ENCODE results near the gene ST14. TPM values are rescaled to one million over a fixed set of nuclear protein-coding genes. Genes with fewer than 3 reads are reported as not detected.

The ST14 gene
- total RNA-seq, 1 experiment from 2014 or later: 298 TPM

- no peaks in the 10 kb centered on the region for H3K4me1 Mint-ChIP-seq (ENCODE audit: low read depth, unreplicated experiment)
- H3K4me3 Mint-ChIP-seq (ENCODE audit: unreplicated experiment): no peak overlapping the region
- H3K27ac Mint-ChIP-seq (ENCODE audit: unreplicated experiment): no peak overlapping the region
- no peaks in the 10 kb centered on the region for H3K27me3 Mint-ChIP-seq (ENCODE audit: insufficient read depth, unreplicated experiment)
- ChIA-PET POLR2A (no interaction called here), CTCF (no interaction called here)
- BruUV-seq (replicated peaks): no TSS peak
- H3K27me3 ChIP-seq (replicated peaks; ENCODE audit: control insufficient read depth, insufficient read depth, low read length): no peaks in the 10 kb centered on the region
- peaks cover 4% of the 10 kb centered on the region; the same call in 1 of the 2 replicates for H3K36me3 ChIP-seq (ENCODE audit: control insufficient read depth, insufficient read depth, low read length)
- 0 out of 2 replicates have a peak, but pooled peaks cover 5% of the 10 kb centered on the region for H3K4me1 ChIP-seq
- no peak for TF ChIP-seq CTCF (IDR thresholded peaks at IDR 0.05; ENCODE audit: insufficient read depth in 1 of 2, low read depth in 1 of 2, low read length in 1 of 2, severe bottlenecking in 1 of 2, unreplicated experiment in 1 of 2)
- H3K9me3 ChIP-seq: no peaks in the 10 kb centered on the region
- H3K36me3 Mint-ChIP-seq (ENCODE audit: insufficient read depth, unreplicated experiment): peaks cover 94% of the 10 kb centered on the region
- intact Hi-C loops (cut with micrococcal nuclease; ENCODE audit: unreplicated experiment): no loop called here
- no peak overlapping the region for H3K4me3 ChIP-seq (ENCODE audit: low read depth, low read length)
- no peaks in the 10 kb centered on the region for H3K9me3 Mint-ChIP-seq (ENCODE audit: unreplicated experiment)
- DNase-seq: peak in 1 of 2 experiments; percentile 39
Measured at GRCh38 chr11:130208241-130209127, 48.9 kb downstream of the ST14 start.

GRCh38 chr11:130209128-130209932, 49.7 kb downstream of the ST14 start:
- intact Hi-C loops (cut with micrococcal nuclease; ENCODE audit: unreplicated experiment): no loop called here
- ChIA-PET CTCF (no interaction called here), POLR2A (no interaction called here)

More at GRCh38 chr11:130209128-130209932, 49.7 kb downstream of the ST14 start:
- H3K4me1 ChIP-seq: 0 out of 2 replicates have a peak, but pooled peaks cover 5% of the 10 kb centered on the region
- Mint-ChIP-seq H3K27me3 (ENCODE audit: insufficient read depth, unreplicated experiment) (no peaks in the 10 kb centered on the region), H3K9me3 (ENCODE audit: unreplicated experiment) (no peaks in the 10 kb centered on the region), H3K4me1 (ENCODE audit: low read depth, unreplicated experiment) (no peaks in the 10 kb centered on the region), H3K4me3 (ENCODE audit: unreplicated experiment) (no peak overlapping the region), H3K36me3 (ENCODE audit: insufficient read depth, unreplicated experiment) (peaks cover 94% of the 10 kb centered on the region), H3K27ac (ENCODE audit: unreplicated experiment) (no peak overlapping the region)
- peaks cover 3% of the 10 kb centered on the region; the same call in 1 of the 2 replicates for H3K36me3 ChIP-seq (ENCODE audit: control insufficient read depth, insufficient read depth, low read length)
- H3K9me3 ChIP-seq: no peaks in the 10 kb centered on the region
- BruUV-seq (replicated peaks): no TSS peak
- TF ChIP-seq CTCF (IDR thresholded peaks at IDR 0.05; ENCODE audit: insufficient read depth in 1 of 2, low read depth in 1 of 2, low read length in 1 of 2, severe bottlenecking in 1 of 2, unreplicated experiment in 1 of 2): no peak
- H3K4me3 ChIP-seq (ENCODE audit: low read depth, low read length): no peak overlapping the region
- no peaks in the 10 kb centered on the region for H3K27me3 ChIP-seq (replicated peaks; ENCODE audit: control insufficient read depth, insufficient read depth, low read length)
- DNase-seq: peak in 1 of 2 experiments; percentile 39

All from Caco-2 (cell line).